Measurements from ENCODE around the gene ACADVL. TPM values are rescaled to one million over a fixed set of nuclear protein-coding genes. Genes with fewer than 3 reads are reported as not detected.

The ACADVL gene
- total RNA-seq, 1 donor from 2014 or later, result 1,048 TPM

DNA sequence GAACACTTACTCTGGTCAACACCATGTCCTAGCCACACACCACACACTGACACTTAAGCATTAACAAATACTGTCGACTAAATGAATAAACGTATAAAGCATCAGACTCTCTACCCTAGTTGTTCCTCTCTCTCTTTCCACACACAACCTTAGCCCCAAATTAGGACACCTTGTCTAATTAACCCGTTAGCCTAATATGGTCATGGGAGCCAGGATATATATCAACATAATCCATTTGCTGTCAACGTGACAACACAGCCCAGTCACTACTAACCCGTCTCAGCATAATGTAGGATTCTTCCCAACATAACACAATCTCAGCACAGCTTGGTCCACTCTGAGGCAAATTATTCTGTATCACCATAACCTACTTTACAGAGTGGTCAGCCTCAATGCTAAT is 12.4 kb downstream of the ACADVL start:
- H3K4me1 ChIP-seq, result peaks cover 4 to 17% of the 10 kb centered on the region in 2 donors
- intact Hi-C loops (cut with DNase I), result no loop called here
- H3K4me3 ChIP-seq, result peak overlapping the region; percentile 86 to 96
- TF ChIP-seq, protein P1, sequence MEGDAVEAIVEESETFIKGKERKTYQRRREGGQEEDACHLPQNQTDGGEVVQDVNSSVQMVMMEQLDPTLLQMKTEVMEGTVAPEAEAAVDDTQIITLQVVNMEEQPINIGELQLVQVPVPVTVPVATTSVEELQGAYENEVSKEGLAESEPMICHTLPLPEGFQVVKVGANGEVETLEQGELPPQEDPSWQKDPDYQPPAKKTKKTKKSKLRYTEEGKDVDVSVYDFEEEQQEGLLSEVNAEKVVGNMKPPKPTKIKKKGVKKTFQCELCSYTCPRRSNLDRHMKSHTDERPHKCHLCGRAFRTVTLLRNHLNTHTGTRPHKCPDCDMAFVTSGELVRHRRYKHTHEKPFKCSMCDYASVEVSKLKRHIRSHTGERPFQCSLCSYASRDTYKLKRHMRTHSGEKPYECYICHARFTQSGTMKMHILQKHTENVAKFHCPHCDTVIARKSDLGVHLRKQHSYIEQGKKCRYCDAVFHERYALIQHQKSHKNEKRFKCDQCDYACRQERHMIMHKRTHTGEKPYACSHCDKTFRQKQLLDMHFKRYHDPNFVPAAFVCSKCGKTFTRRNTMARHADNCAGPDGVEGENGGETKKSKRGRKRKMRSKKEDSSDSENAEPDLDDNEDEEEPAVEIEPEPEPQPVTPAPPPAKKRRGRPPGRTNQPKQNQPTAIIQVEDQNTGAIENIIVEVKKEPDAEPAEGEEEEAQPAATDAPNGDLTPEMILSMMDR (IDR thresholded peaks at IDR 0.05), result no peak
- no peaks in the 10 kb centered on the region for H3K27me3 ChIP-seq
- H3K27ac ChIP-seq, result no peak overlapping the region
- peaks cover 41 to 51% of the 10 kb centered on the region in 2 donors for H3K36me3 ChIP-seq
- DNase-seq (ENCODE audit: low spot score in 2 of 2), result no peak
- H3K9me3 ChIP-seq, result no peaks in the 10 kb centered on the region

DNA sequence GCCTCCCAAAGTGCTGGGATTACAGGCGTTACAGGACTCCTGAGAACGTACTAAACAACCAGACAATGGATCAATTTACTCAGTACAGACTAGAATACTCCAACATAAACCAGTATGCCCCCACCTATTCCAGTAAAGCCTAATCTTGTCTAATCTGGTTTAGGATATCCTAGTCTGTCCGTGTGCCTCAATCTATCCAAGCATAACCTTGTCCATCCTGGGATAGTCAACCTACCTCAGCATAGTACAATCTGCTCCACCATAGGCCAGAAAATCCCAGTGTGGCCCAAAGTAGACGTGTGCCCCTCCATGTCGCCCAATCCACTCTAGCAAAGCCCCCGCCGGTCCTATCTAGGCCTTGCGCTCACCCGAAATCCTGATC is 14.0 kb downstream of the ACADVL start:
- Histone ChIP-seq H3K27me3 (no peaks in the 10 kb centered on the region), H3K36me3 (peaks cover 26 to 37% of the 10 kb centered on the region in 2 donors), H3K4me1 (peaks cover 8 to 17% of the 10 kb centered on the region in 2 donors), H3K9me3 (no peaks in the 10 kb centered on the region), H3K27ac (peak overlapping the region; percentile 74 to 83), H3K4me3 (peak overlapping the region; percentile 86 to 96)
- DNase-seq (ENCODE audit: low spot score in 2 of 2), result no peak
- intact Hi-C loops (cut with DNase I), result no loop called here
- TF ChIP-seq, protein P1 (IDR thresholded peaks at IDR 0.05), result no peak

DNA sequence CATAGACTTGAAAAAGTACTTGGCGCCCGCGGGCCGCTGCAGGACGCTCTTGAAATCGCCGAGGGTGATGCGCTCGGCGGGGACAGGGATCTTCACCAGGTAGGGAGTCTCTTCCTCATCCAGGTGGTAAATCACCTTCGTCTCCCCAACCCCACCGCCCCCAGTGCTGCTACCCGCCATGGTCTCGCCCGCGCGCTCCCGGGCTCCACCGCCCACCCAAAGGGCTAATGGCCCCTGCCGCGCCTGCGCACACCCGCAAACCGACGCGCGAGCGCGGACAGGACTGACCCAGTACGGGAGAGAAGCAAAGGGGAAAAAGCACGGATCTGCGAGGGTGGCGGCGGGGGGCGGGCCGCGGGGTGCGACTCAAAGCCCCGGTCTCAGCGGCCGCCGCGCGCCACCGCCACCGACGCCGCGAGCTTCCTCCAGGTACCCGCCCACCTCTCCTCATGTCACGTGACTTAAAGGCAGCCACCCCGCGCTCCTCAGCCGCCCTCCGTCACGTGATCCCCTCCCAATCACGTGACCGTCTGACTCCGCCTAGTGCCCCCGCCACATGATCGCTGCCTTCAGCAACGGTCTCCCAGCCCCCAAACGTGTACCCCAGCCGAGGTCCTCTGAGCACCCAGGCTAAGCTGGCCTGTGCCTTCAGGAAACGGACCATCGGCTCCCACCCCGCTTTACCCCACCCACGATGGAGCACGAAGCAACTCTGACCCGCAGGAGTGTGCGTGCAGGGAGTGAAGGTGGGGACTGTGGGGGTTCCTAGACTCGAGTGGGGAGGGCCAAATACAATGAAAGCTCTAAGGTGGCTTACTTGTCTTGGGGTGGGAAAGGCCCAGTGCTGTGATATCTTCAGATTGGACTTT is 14.6 kb downstream of the ACADVL start, which contains the start of gene DVL2:
TSS of gene DVL2 (minus strand) at position 435 of the 869 bp plus-strand sequence. CDS start at position 180, 255 bp downstream.
- H3K36me3 ChIP-seq, result peaks cover 20 to 31% of the 10 kb centered on the region in 2 donors
- H3K4me1 ChIP-seq, result peaks cover 8 to 17% of the 10 kb centered on the region in 2 donors
- H3K9me3 ChIP-seq, result no peaks in the 10 kb centered on the region
- no peaks in the 10 kb centered on the region for H3K27me3 ChIP-seq
- TF ChIP-seq, protein P1 (IDR thresholded peaks at IDR 0.05), result no peak
- peak within 1 kb of the TSS; percentile 86 to 96 for H3K4me3 ChIP-seq
- intact Hi-C loops (cut with DNase I), result no loop called here
- H3K27ac ChIP-seq, result peak within 1 kb of the TSS; percentile 74 to 83
- DNase-seq (ENCODE audit: low spot score in 2 of 2), result peak; percentile 82 to 97

DNA sequence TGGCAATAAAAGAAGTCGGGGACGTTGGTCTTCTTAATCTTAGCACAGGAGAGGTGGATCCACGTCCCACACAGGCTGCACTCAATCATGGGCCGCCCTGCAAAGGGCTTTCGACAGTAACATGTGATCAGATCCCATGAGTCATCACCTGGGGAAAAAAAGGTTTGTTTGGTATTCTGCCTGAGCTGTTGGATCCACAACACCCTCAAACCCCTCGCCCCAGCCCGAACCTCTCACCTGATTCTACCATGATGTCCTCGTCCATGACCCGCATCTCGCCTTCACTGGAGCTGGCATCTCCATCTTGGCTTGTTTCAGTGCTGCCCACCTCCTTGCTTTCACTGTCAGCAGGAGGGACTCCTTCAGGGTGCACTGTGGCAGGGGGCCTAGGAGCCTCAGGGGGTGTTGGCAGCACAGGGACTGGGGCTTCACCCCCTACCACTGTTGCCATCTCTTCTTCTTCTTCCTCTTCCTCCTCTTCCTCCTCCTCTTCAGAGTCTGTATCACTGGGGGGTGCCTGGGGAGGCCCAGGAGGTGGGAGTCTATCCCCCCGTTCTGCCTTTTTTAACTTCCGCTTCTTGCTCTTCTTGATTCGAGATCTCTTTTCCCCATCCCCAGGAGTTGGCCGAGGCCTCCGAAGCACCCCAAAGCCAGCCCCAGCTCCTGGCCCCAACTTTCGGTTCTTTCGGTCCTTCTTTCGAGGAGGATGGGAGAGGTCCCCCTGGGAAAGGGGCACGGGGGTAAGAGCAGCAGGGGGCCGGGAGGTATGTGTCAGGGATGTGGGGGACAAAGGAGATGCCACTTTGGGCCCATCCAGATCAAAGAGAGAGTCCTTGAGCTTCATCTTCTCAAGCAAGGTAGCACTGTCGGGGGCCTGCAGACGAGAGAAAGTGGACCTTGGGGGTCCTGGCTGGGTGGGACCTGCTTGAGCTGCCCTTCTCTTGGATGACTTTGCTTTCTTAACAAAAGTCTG is 16.2 kb downstream of the ACADVL start:
- intact Hi-C loops (cut with DNase I), result loop anchor here (5.0 kb wide), 1 partner anchor 606 kb away; no protein-coding TSS in a partner anchor
- TF ChIP-seq, protein P1 (IDR thresholded peaks at IDR 0.05), result no peak
- no peak for DNase-seq (ENCODE audit: low spot score in 2 of 2)
- Histone ChIP-seq H3K36me3 (peaks cover 10 to 27% of the 10 kb centered on the region in 2 donors), H3K9me3 (no peaks in the 10 kb centered on the region), H3K4me3 (no peak overlapping the region), H3K27ac (no peak overlapping the region), H3K27me3 (no peaks in the 10 kb centered on the region), H3K4me1 (peaks cover 10 to 29% of the 10 kb centered on the region in 2 donors)

DNA sequence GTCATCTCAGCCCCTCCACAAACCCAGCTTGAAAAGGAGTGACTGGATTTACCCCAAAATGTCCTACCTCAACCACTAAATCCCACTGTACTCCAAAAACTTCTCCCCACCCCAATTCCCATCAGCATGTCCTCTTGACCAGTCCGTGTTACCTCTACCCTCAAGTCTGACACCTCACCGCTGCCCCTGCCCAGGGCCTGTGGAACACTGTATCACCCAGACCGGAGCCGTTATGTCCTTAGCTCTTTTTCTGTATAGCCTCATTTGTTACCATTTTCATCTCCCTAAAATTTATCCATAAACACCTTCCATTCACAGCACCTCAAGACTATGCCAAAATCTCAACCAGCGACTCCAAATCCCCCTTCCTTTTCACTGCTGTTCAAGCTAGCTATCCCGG is 17.1 kb downstream of the ACADVL start:
- no peaks in the 10 kb centered on the region for H3K9me3 ChIP-seq
- TF ChIP-seq, protein P1 (IDR thresholded peaks at IDR 0.05), result no peak
- H3K36me3 ChIP-seq, result peaks cover 10 to 28% of the 10 kb centered on the region in 2 donors
- peak overlapping the region; percentile 88 to 96 for H3K27ac ChIP-seq
- intact Hi-C loops (cut with DNase I), result loop anchor here (5.0 kb wide), 1 partner anchor 605 kb away; no protein-coding TSS in a partner anchor
- no peaks in the 10 kb centered on the region for H3K27me3 ChIP-seq
- no peak overlapping the region for H3K4me3 ChIP-seq
- H3K4me1 ChIP-seq, result peaks cover 16 to 34% of the 10 kb centered on the region in 2 donors
- DNase-seq (ENCODE audit: low spot score in 2 of 2), result no peak

All from ascending aorta (tissue), 2 donors.